SKM-1 (cell line): Measurements from ENCODE around the gene ASB2.
A peak's percentile ranks its signal among the peaks of the same experiment; 100 is the strongest.

ENCODE experiments used
- DNase-seq: peaks from one replicate; lab custom pipeline; 2025; ENCODE audit not compliant: unreplicated experiment; lab: John Stamatoyannopoulos, UW

Gene ASB2

DNA sequence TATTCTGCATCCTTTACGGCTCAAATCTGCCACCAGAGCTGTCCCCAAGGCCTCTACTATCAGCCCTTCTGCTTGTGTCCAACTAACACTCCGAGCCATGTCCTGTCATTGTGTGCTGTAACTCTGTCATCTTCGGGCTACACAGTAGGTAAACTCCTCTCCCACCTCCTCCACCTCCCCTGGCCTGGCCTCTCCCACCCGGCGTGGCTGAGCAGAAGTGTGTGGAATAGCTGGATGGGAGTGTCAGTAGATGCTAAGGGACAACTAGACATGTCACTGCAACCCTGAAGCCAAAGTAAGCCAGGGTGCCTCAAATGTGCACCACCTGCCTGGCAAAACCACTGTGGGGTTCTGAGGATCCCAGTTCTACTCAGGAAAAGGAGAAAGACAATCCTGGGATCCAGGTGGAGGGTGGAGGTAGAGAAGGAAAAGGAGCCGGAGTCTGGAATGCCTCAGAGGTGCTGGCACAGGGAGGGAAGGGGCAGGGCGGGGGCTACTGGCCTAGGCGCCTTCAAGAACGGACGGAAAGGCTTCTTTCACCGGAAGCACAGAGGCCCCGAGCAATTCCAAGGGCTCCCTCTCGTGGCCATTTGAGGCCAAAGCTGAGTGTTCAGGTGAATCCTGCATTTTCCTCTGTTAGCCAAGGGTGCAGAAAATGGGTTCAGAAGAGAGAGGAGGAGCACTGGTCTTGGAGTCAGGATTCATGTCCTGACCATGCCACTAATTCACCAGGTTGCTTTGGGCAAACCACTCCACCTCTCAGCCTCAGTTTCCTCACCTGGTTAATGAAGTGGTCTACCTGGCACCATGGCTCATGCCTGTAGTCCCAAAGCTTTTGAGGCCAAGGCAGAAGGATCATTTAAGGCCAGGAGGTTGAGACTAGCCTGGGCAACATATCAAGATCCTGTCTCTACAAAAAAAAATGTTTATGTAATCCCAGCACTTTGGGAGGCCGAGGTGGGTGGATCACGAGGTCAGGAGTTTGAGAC is 69.7 kb downstream of the ASB2 start:
- DNase-seq, result peak; percentile 1

DNA sequence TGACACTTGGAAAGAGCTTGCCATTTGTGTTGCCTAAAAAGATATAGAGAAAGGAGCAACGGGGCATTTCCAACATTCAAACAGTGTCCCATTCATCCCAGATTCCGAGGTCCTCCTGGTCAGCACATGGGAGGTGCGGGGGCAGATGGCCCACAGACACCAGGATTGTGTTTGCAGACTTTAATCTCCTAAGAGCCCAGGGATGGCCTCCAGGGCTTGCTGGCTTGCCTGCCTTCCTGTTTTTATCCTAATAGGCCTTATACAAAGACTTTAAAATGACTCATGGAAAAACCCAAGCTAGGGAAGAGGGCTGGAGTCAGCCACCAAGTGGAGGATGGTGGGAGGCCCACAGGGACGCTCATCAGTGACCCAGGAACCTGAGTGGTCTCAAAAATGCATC is 70.7 kb downstream of the ASB2 start:
- DNase-seq, result no peak

DNA sequence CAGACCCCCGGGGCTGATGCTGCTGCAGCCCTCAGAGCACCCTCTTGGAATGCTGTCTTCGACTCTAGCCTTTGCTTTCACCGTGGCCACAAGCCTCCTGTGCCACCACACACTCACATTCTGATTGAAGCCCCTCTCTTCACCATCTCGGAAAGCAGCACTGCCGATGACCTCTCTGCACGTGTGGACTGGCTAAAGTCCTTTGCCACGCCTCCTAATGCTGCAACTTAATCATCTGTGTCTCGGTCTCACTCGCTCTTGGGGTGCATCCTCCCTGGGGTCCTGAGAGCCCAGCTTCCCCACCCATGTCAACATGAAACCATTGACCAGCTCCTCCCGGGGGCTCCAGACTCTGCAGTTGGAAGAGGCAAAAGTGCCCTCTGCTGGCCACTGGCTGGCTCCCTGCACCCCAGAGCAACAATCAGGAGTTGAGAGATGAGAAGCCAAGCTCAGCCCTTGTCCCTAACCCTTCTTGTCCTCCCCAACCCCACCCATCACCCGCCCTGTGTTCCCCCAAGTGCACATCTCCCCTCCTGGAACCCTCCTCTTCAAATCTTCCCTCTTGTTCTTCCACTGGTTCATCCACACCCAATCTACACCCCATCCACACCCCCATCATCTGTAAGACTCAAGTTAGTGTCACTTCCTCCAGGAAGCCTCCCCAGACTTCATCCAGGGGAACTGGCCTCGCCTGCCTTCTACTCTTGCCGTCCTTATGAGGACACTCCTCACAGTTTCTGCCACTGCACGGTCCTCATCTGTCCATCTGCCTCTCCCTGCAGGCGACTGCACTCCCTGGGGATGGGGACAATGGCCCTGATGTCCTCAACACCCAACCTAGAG is 72.8 kb downstream of the ASB2 start:
- DNase-seq, result no peak

DNA sequence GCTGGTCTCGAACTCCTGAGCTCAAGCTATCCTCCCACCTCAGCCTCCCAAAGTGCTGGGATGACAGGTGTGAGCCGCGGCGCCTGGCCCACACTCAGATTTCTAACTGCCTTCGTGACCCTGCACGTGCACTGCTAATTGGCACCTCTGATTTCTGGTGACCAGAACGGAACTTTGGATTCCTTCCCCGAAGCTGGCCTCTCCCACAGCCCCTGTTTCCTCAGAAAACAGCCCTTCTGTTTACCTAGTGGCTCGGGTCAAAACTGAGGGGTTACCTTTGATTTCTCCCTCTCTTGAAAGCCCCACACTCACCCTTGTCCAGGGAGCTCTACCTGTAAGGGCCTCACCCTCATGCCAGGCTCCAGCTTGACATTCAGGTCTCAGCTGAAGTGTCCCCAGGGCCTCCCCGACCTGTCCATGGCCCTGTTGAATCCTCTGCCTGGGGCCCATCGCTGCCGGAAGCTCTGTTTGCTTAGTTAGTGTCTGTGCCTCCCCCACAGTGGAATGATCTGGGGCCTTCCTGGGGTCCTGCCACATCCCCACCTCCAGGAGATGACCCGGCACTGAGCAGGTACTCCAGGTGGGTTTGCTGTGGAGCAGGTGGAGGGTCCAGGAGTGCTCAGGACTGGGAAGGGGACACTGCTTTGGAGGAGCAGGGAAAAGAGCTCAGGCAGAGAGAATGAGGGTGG is 73.6 kb downstream of the ASB2 start:
- DNase-seq, result no peak

DNA sequence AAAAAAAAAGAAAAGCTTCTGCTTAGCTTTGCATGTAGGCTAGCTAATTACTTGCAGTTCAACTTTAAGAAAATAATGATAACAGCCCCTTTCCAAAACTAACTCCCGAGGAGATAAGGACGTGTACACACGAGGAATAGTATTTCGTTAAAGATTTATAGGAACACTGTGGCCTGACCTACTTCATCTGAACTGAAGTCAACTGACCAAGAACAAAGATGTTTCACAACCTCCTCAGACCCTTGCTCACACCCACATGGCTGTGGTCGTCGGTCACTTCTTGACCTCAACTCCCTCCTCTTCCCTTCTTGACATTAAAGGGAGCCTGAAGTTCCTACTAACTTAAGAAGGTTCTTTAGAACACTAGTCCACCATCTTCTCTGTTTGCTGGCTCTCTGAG is 74.6 kb downstream of the ASB2 start:
- no peak for DNase-seq

DNA sequence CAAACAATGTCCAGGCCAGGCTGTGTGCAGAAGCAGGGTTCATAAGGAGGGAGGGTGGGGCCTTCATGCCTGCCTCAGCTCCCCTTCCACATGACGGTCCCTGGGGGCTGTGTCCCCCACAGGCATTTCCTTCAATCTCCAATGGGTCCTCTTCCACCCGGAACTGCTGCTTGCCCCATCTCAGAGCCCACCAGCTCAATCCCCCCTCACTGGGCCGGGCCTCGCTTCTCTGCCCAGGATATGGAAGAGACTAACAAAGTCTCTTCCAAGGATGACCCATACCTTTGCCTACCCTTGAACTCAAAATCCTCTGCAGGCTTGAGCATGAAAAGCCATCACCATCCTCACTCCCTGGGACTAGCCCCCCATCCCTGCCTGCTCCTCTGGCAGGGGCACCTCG is 77.6 kb downstream of the ASB2 start:
- DNase-seq, result no peak

DNA sequence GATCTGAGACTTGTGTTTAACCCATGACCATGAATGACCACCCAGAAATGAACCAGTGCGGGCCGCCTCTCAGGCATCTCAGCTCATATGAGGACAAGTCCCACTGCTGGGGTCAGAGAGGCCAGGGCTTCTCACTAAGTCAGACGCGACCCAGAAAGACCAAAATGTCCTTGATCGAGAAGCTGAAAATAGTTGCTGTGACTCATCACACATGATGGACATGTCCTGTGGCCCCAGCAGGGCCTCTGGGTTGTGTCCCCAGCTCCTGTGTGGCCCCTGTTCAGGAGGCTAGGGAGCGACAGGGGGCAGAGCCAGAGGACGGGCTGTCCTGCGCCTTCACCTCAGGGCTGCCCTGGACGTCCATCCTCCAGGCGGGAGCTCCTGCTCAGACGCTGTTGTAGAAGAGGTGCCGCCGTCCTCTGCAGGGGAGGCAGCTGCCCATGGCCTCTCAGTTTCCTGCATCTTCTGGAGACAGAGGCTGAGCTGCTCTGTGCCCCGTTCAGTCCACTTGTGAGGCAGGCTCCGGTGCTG is 78.2 kb downstream of the ASB2 start:
- DNase-seq, result no peak

DNA sequence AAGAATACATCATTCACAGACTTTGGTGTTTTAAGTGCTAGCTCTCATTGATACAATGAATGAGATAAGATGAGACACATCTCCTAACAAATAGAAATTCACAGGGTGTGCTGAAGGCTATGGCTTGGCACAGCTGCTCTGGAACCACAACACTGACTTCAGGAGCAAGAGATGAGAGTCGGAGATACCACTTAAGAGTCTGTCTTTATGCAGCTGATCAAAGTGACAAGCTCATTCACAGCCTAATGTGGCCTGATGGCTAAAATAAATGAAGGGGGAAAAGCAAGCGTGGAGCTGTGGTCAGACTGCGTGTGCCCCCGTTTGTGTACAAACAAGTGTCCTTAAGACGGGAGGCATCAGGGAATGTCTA is 78.9 kb downstream of the ASB2 start:
- DNase-seq, result no peak

DNA sequence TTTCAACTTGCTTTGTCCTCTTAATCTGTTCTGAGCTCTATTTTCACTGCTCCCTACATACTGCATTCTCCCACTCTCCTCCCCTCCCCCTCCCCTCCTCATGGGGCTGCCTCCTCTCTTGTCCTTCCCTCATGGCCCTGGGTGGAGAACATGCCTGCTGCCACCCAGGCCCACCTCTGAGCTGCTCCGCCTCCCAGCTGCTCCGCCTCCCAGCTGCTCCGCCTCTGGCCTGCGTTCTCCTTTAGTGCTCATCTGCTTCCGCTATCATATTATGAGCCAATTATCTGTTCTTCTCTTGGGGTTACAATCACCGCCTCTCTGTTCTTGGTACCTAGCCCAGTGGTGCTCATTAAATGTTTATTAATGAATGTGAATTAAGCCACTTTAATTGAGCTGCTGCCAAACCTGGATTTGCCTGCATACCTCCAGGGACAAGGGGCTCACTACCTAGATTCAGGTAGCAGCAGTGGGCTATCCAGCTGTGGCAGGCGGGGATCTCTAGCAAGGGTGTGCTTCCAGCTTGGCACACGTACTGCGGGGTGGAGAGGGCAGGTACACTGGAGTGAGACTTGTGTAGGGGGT is 81.3 kb downstream of the ASB2 start:
- no peak for DNase-seq

DNA sequence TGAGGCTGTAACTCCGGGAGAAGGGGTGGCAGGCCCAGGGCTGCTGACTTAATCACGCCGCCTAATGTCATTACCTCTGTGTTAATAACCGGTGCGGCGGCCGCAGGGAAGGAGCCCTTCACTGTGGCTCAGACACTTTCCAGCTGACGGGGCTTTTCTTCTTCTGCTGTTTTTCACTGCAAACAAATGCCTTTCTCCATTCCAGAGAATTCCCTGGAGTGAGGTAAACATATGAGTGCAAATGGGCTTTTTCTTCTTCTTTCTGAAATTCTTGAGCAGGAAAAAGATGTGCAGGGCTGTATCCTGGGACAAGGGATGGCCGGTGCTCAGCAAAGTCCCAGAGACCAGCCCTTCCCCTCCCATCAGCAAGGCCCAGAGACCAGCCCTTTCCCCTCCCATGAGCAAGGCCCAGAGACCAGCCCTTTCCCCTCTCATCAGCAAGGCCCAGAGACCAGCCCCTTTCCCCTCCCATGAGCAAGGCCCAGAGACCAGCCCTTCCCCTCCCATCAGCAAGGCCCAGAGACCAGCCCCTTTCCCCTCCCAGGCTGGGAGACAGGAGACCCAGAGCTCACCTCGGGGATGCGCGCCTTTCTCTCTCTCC is 82.6 kb downstream of the ASB2 start:
- no peak for DNase-seq

DNA sequence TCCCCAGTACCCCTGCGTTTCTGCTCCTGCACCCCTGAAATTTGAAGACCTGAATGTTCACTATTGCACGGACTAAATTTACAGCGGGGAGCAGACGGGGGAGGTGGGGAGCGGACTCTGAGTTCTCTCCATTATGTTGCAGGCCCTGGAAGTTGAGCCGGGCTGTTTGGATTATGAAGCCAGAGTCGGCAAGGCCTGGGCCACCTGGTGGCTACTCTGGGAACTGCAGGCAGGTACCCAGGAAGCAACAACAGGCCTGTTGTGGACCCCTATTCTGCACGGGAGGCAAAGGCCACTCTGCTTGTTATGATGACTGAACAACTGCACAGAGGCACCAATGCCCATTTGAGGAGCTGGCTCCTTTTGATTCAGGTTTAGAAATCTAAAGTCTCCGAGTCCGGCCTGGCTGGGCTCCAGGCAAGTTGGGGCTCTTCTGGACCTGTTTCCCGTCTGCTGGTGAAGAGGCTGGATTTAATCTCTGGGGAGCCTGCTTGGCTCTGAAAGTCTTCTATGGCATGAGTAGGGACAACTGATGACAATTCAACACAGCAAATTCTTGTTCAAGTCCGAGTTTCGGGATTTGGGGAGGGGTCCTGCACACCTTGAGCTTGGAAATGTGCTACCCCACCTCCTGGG is 83.3 kb downstream of the ASB2 start:
- DNase-seq, result no peak

DNA sequence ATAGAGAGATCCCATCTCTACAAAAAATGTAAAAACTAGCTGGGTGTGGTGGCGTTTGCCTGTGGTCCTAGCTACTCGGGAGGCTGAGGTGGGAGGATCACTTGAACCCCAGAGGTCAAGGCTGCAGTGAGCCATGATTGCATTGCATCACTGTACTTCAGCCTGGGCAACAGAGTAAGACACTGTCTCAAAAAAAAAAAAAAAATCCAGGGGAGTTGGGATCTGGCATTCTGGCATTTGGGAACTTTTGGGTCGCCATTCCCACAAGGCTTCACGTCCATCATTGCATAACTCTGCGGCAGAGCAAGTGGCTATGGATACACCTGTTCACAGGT is 83.9 kb downstream of the ASB2 start:
- DNase-seq, result no peak

DNA sequence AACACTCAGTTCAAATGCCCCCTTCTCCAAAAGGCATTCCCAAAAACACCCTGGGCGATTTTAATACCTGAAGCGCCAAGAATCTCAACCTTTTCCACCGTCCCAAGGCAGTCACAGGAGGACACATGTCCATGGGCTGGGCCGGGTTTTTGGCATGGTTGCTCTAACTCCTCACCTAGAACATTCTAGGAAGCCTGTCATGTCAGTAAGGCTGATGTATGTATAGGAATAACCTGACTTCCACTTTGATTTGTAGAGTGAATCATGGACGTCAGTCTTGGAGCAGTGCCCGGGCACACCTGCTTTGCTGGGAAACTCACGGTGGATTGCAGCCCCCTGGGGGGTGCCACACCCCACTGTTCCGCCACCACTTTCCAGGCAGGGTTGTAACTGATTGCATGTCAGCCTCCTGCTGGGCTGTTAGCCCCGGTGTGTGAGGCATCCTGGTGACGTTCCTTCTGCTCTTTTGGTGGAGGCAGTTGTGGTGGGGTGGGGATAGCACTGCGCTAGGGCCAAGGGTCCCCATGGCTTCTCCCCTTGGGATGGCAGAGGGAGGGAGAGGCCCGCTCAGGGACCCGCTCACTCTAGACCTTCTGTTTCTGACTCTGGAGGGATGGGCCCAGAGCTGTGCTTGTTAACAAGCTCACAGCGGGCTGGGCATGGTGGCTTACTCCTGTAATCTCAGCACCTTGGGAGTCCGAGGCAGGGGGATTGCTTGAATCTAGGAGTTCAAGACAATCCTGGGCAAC is 84.4 kb downstream of the ASB2 start:
- no peak for DNase-seq

DNA sequence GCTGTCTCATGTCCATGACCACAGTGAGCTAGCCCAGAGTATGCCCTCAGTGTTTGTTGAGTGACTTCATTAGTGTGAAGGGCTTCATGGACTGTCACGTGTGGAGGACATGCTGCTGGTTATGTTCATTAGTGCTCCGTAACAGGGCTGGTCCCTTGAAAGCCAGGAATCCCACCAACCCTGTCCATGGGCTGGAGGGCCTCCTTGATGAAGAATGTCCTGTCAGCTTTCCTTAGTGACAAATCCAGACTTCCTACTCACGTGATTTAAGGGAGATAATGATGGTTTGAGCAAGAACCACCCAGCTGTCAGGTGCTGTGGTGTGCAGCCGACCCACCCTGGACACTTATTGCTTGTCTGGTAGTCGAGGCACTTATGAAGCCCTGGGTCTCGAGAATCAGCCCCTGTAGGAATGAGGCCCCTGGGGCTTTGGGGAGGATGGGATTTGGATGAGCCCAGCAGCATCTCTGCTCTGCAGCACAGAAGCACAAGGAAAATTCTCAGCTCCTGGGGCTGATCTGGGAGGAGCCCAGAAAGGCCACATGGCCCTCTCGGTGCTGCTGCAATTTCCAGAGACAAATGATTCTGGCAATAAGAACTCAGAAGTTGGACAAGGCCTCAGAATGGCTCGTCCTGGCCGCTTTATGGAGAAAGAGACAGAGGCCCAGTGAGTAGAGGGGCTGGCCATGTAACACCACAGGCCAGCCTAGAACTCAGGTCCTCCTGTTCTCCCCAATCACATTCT is 86.5 kb downstream of the ASB2 start:
- no peak for DNase-seq

DNA sequence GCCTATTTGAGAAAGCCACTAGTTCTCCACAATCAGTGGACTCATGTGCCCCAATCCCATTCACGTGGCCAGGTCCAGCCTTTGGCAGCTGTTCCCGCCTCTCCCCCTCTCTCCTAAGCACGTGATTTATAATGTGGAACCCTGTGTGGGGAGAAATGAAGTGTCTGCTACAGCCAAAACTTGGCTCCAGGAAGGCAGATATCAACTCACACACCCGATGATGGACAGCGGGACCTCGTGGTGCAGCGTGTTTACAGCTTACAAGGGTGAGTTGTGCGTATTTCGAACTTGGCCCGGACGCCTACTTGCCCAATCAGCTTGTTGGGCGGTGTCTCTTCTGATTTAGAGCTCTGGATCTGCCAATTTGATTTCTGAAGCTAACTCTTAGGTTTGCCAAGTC is 87.4 kb downstream of the ASB2 start:
- DNase-seq, result no peak

DNA sequence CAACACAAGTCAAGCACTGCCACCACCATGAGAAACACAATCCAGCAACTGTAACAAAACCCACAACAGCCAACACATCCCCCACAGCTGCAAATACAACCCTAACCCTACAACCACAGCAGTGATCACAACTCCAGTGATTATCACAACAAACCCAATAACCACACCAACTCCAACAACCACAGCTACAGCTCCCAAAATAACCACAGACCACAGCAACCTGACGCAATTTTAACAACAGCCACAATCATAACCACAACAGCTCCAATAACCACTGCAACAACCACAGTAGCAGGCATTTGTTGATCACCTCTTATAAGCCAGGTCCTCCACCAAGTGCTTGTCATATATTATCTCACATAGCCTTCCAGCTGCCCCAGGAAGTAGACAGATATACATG is 91.4 kb downstream of the ASB2 start:
- no peak for DNase-seq
